Liver (tissue), 3 donors: ENCODE measurements around the gene SLC8A3.
A peak's percentile ranks its signal among the peaks of the same experiment; 100 is the strongest.

Experiments
- CTCF ChIP-seq: fragments of 150-350 bp; IDR thresholded peaks from 2 replicates; pipeline ENCODE4 v1.5.1; 2017; ENCODE audit warnings: improper control_type of control experiment, low read depth, low read length; ENCODE audit not compliant: missing input control
- EGR1 ChIP-seq, 2 donors: IDR thresholded peaks; 2 replicates each; pipeline ENCODE4 v1.6.1; 2016 to 2018; ENCODE audit warnings: antibody characterized with exemption in 2 of 2, low read depth in 2 of 2
- FOXA1 ChIP-seq: IDR thresholded peaks from 2 replicates; pipeline ENCODE4 v1.6.1; 2016; ENCODE audit warnings: antibody characterized with exemption
- GABPA ChIP-seq, 2 donors: IDR thresholded peaks in 1 of 2; conservative IDR thresholded peaks in 1 of 2; 2 replicates each; pipeline ENCODE4 v1.6.1; 2016; ENCODE audit warnings: antibody characterized with exemption in 2 of 2, mild to moderate bottlenecking in 1 of 2, moderate library complexity in 1 of 2
- MAX ChIP-seq: IDR thresholded peaks from 2 replicates; pipeline ENCODE4 v1.6.1; 2016; ENCODE audit warnings: antibody characterized with exemption
- NR2F2 ChIP-seq: IDR thresholded peaks from 2 replicates; pipeline ENCODE4 v1.6.1; 2016; ENCODE audit warnings: antibody characterized with exemption
- RAD21 ChIP-seq, 2 donors: IDR thresholded peaks; 2 replicates each; pipeline ENCODE4 v1.6.1; 2016; ENCODE audit warnings: antibody characterized with exemption in 2 of 2, mild to moderate bottlenecking in 2 of 2
- REST ChIP-seq: IDR thresholded peaks from 2 replicates; pipeline ENCODE4 v1.6.1; 2016; ENCODE audit warnings: antibody characterized with exemption, mild to moderate bottlenecking
- TAF1 ChIP-seq: conservative IDR thresholded peaks from 2 replicates; pipeline ENCODE4 v1.6.1; 2016; ENCODE audit warnings: antibody characterized with exemption, mild to moderate bottlenecking
- YY1 ChIP-seq: IDR thresholded peaks from 2 replicates; pipeline ENCODE4 v1.6.1; 2016; ENCODE audit warnings: antibody characterized with exemption, mild to moderate bottlenecking
- ZBTB33 ChIP-seq: IDR thresholded peaks from 2 replicates; pipeline ENCODE4 v1.6.1; 2016; ENCODE audit warnings: antibody characterized with exemption
- donor health status: healthy.
- donor health status: healthy.

- TF ChIP-seq CTCF (no peak), EGR1 (IDR thresholded peaks at IDR 0.05; ENCODE audit: low read depth in 2 of 2) (no peak), MAX (peak; percentile 94), GABPA (IDR thresholded peaks at IDR 0.05 in 1 of 2, conservative IDR thresholded peaks at IDR 0.05 in 1 of 2) (peak in 1 of 2 donors; percentile 50), NR2F2 (peak; percentile 20), TAF1 (peak; percentile 35), REST (peak; percentile 69), ZBTB33 (peak; percentile 85), YY1 (peak; percentile 84), FOXA1 (peak; percentile 62), RAD21 (IDR thresholded peaks at IDR 0.05) (peak; percentile 64 to 77)
These were observed 183.4 kb downstream of the SLC8A3 start for GRCh38 chr14:70005281-70005805.
